GM19395 (cell line): ENCODE measurements around the gene CSNK1D.
"Not testable (repeated sequence)": the region's sequence is repeated elsewhere in the genome, so short reads cannot be mapped to it uniquely, and the experiment has no call there.

Source experiments
- ATAC-seq: cut with Tn5 transposase; IDR thresholded peaks from one replicate; pipeline ENCODE4 v1.9.1; 2021; ENCODE audit warnings: mild to moderate bottlenecking, moderate library complexity; ENCODE audit not compliant: unreplicated experiment

Gene CSNK1D

DNA sequence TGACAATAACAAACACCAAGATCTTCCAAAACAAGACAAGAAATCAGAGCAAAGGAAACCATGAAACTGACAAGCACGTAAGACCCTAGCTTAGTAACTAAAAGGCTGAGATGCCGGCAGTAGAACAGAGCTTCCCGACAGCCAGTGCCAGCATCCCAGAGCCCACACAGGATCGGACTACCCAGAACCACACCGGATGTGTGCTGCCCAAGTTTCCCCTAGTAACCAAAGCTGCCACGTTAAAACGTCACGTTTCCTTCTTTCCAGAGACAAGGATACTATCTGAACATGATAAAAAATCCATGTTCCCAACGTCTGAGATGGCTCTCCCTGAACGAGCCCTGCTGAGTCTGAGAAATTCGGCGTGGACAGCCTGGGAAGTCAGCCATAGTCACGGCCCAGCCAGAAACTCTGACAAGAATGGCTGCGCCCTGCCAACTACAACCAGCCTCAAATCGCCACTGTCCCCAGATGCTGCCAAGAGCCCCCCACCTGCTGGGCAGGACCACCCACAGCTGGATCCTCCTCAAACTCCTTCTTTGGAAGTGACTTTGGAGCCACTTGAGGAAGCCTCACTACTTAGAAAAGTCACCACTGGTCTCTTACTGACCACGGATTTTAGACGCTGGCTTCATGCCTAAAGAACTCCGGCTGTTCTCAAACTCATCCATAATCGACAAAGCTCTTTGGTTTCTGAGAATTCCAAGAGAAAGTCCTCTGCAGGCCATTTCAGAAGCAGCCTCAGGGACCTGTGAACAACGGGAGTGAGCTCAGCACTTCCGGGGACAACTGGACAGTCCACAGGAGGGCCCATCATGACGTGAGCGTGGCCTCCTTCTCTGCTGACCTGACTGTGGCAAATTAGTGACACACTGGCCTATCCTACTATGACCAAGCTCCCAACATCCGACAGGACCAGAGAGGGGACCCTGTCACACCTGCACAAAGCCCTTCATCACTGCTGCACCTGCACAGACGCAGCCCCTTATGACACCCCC lies 77.5 kb downstream of the CSNK1D start:
- no peak for ATAC-seq

GRCh38 chr17:82194765-82195164 lies 78.7 kb downstream of the CSNK1D start:
- no peak for ATAC-seq

GRCh38 chr17:82193520-82194220 lies 79.8 kb downstream of the CSNK1D start:
- no peak for ATAC-seq

DNA sequence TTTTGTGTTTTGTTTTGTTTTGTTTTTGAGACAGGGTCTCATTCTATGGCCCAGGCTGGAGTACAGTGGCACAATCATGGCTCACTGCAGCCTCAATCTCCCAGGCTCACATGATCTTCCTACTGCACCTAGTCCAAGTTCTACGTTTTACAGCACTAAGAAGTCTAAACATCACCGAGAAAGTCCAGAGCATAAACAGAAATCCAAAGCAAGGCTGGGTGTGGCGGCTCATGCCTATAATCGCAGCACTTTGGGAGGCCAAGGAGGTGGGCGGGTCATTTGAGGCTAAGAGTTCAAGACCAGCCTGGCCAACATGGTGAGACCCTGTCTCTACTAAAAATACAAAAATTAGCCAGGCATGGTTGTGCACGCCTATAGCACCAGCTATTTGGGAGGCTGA lies 80.5 kb downstream of the CSNK1D start:
- not testable (repeated sequence) for ATAC-seq
